Body of pancreas (tissue), 4 donors: ENCODE data around the gene LEF1. TPM values are rescaled to one million over a fixed set of nuclear protein-coding genes. Genes with fewer than 3 reads are reported as not detected.

Experiments used
- ATAC-seq: fragments of 150-250 bp; one replicate; pipeline ENCODE4 v1.9.1; 2016
- DNase-seq, 4 donors: peaks; one replicate each; pipeline ENCODE4 v3.0.0-alpha.2; 2019
- H3K27ac ChIP-seq, 4 donors: fragments of 200-600 bp; sonication (generic); 1 replicate in 3 of 4; 2 replicates in 1 of 4; pipeline versions ENCODE4 v1.5.1 to v1.6.1; 2016 to 2019; ENCODE audit warnings: mild to moderate bottlenecking in 1 of 4, mixed read lengths in 1 of 4, moderate library complexity in 1 of 4
- H3K27me3 ChIP-seq, 2 donors: fragments of 200-600 bp; sonication (generic); one replicate each; pipeline ENCODE4 v1.6.0; 2016; ENCODE audit warnings: mild to moderate bottlenecking in 1 of 2
- H3K36me3 ChIP-seq, 2 donors: fragments of 200-600 bp; sonication (generic); replicated peaks in 1 of 2; 2 replicates each; pipeline ENCODE4 v1.5.1; 2016; ENCODE audit warnings: low read depth in 2 of 2; ENCODE audit not compliant: insufficient read depth in 1 of 2
- H3K4me1 ChIP-seq: fragments of 200-600 bp; sonication (generic); one replicate; pipeline ENCODE4 v1.6.0; 2016
- H3K4me3 ChIP-seq, 2 donors: fragments of 200-600 bp; sonication (generic); 1 replicate in 1 of 2; 2 replicates in 1 of 2; pipeline ENCODE4 v1.5.1; 2016 to 2019
- H3K9me3 ChIP-seq, 3 donors: fragments of 200-600 bp; sonication (generic); 1 replicate in 2 of 3; 2 replicates in 1 of 3; pipeline ENCODE4 v1.5.1; 2016
- POLR2A ChIP-seq, 3 donors: fragments of 450-650 bp; IDR thresholded peaks; one replicate each; pipeline ENCODE4 v1.6.1; 2016; ENCODE audit warnings: antibody characterized with exemption in 3 of 3, mild to moderate bottlenecking in 2 of 3
- whole genome bisulfite sequencing, 2 donors: methylation state at CpG; one replicate each; pipeline ENCODE4 v1.1.5; 2017; 5-methylcytosine and 5-hydroxymethylcytosine counted together
- intact Hi-C: fragments of 100-400 bp; cut with DNase I; formaldehyde crosslinking; loops from one replicate; pipeline ENCODE4 v1.15.1; 2023
- total RNA-seq, 2 donors: library from RNA; depleted of rRNA; stranded (reverse); fragments of >200 nt; gene quantifications; one replicate each; pipeline ENCODE4 v1.1.0, GENCODE V29; 2016
- TF ChIP-seq, protein P1 (sequence below), 7 experiments: fragments of 450-650 bp in 4 of 7; fragments of 200-600 bp in 3 of 7; sonication (generic) in 3 of 7; IDR thresholded peaks; one replicate each; pipeline ENCODE4 v1.5.1; 2016 to 2019; ENCODE audit warnings: antibody characterized with exemption in 7 of 7

The LEF1 gene
- total RNA-seq, 2 donors from 2014 or later, result 1.6 to 5.6 TPM

DNA sequence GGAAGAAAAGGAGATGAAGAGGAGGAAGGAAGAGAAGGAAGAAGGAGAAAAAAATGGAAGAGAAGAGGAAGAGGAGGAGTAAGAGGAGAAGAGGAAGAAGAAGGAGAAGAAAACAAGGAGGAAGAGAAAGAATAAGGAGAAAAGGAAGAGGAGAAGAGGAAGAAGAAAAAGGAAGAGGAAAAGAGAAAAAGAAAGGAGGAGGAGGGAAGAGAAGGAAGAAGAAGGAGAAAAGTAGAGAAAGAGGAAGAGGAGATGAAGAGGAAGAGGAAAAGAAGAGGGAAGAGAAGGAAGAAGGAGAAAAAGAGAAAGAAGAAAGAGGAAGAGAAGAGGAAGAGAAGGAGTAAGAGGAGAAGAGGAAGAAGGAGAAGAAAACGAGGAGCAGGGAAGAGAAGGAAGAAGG lies 11.8 kb upstream of the LEF1 start:
- intact Hi-C loops, result no loop called here
- no peaks in the 10 kb centered on the region for H3K9me3 ChIP-seq
- H3K27me3 ChIP-seq, result no peaks in the 10 kb centered on the region
- DNase-seq, result no peak
- no peak for TF ChIP-seq POLR2A (IDR thresholded peaks at IDR 0.05)
- TF ChIP-seq, protein P1, sequence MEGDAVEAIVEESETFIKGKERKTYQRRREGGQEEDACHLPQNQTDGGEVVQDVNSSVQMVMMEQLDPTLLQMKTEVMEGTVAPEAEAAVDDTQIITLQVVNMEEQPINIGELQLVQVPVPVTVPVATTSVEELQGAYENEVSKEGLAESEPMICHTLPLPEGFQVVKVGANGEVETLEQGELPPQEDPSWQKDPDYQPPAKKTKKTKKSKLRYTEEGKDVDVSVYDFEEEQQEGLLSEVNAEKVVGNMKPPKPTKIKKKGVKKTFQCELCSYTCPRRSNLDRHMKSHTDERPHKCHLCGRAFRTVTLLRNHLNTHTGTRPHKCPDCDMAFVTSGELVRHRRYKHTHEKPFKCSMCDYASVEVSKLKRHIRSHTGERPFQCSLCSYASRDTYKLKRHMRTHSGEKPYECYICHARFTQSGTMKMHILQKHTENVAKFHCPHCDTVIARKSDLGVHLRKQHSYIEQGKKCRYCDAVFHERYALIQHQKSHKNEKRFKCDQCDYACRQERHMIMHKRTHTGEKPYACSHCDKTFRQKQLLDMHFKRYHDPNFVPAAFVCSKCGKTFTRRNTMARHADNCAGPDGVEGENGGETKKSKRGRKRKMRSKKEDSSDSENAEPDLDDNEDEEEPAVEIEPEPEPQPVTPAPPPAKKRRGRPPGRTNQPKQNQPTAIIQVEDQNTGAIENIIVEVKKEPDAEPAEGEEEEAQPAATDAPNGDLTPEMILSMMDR (IDR thresholded peaks at IDR 0.05), result no peak
- no peaks in the 10 kb centered on the region for H3K36me3 ChIP-seq
- WGBS, 2 donors, result 36 to 54% methylated on average over 1 of the region's 1 CpG
- H3K4me1 ChIP-seq, result no peaks in the 10 kb centered on the region
- no peak for ATAC-seq
- H3K4me3 ChIP-seq, result no peak overlapping the region
- no peak overlapping the region for H3K27ac ChIP-seq

DNA sequence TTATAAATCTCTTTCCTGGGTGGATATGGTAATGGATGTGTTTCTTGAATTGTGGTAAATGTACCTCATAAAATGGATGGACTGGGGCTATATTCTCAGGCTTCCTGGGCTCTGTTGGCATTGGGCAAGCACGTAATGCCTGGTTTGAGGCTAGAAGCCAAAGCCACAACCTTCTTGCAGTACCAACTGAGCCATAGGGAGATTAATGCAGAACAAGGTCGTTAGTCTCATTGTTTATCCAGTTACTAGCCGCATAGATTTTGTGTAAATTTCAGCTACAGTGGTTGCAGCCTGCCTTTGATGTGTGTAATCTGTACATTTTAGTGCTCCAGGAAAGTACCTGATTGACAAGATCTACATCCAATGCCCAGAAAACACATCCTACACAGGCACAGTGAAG lies 7.2 kb upstream of the LEF1 start:
- Histone ChIP-seq H3K9me3 (no peaks in the 10 kb centered on the region), H3K27me3 (peaks cover 0 to 16% of the 10 kb centered on the region in 2 donors), H3K4me1 (peaks cover 17% of the 10 kb centered on the region), H3K4me3 (no peak overlapping the region), H3K27ac (no peak overlapping the region), H3K36me3 (no peaks in the 10 kb centered on the region)
- DNase-seq, result no peak
- no peak for ATAC-seq
- WGBS, 2 donors, result 71 to 79% methylated on average over 3 of the region's 3 CpGs
- intact Hi-C loops, result no loop called here
- TF ChIP-seq, protein P1 (IDR thresholded peaks at IDR 0.05), result no peak
- no peak for TF ChIP-seq POLR2A (IDR thresholded peaks at IDR 0.05)

DNA sequence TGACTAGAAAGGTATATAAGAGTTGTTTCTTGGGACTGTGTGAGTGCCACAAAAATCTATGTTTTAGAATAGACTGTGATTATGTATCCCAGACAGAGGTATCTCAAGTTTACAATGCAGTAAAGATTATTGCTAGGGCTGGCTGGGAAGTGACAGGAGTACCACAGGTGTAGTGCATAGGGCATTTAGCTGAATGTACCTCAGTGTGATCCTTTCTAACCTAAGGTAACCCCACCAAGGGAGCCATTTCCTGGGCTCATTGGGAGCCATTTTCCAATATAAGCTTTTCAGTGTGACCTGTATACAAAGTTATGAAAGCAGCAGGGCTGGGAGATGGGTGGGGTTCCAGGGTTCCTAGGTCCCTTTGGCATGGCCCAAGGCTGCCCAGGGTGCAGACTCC lies 6.1 kb upstream of the LEF1 start:
- ATAC-seq, result no peak
- peaks cover 0 to 19% of the 10 kb centered on the region in 2 donors for H3K27me3 ChIP-seq
- TF ChIP-seq POLR2A (IDR thresholded peaks at IDR 0.05), result no peak
- TF ChIP-seq, protein P1 (IDR thresholded peaks at IDR 0.05), result no peak

DNA sequence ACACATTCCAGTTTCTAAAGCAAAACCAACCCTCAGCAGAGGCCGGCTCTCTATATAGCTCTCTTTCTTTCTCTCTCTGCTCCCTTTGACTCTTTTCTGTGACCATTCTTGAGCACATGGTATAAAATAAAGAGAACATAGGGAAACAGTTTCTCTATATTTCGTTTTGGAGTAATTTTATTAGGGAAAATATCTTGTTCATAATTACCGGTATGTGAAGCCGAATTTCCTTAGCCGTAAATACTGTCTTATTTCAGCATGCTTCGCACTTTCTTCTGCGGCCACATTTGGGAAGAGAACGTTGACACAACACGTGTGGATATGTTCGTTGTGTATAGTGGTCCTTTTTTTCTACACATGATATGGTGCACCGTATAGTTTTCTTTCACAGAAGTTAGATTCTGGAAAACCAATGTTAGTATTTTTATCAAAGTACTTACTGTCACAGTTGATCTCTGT lies 4.9 kb upstream of the LEF1 start:
- TF ChIP-seq POLR2A (IDR thresholded peaks at IDR 0.05), result no peak
- TF ChIP-seq, protein P1 (IDR thresholded peaks at IDR 0.05), result no peak
- 60% methylated on average over 11 of the region's 11 CpGs for WGBS, 2 donors
- Histone ChIP-seq H3K27me3 (peaks cover 0 to 26% of the 10 kb centered on the region in 2 donors), H3K36me3 (no peaks in the 10 kb centered on the region), H3K4me3 (no peak overlapping the region), H3K4me1 (peaks cover 24% of the 10 kb centered on the region), H3K27ac (no peak overlapping the region), H3K9me3 (no peaks in the 10 kb centered on the region)
- DNase-seq (no peak), ATAC-seq (no peak)
- intact Hi-C loops, result no loop called here

More for the DNA sequence above, 6.1 kb upstream of the LEF1 start:
- Histone ChIP-seq H3K4me1 (peaks cover 17% of the 10 kb centered on the region), H3K4me3 (no peak overlapping the region), H3K27ac (no peak overlapping the region), H3K9me3 (no peaks in the 10 kb centered on the region), H3K36me3 (no peaks in the 10 kb centered on the region)
- intact Hi-C loops, result no loop called here
- DNase-seq, result no peak
